Brain microvascular endothelial cell (primary cell): Measurements from ENCODE around the gene PPP2R5A.

Source experiments
- DNase-seq: peaks from one replicate; pipeline ENCODE4 v3.0.0-alpha.2; 2020
- H3K27ac ChIP-seq: fragments of 250-450 bp; sonication (Bioruptor Pico); 2 replicates; pipeline ENCODE4 v1.5.1; 2020; ENCODE audit warnings: mild to moderate bottlenecking, moderate library complexity
- H3K27me3 ChIP-seq: fragments of 250-450 bp; sonication (Bioruptor Pico); replicated peaks from 2 replicates; pipeline ENCODE4 v1.5.1; 2020; ENCODE audit warnings: mild to moderate bottlenecking
- H3K36me3 ChIP-seq: fragments of 250-450 bp; sonication (Bioruptor Pico); replicated peaks from 2 replicates; pipeline ENCODE4 v1.5.1; 2020; ENCODE audit warnings: mild to moderate bottlenecking
- H3K4me3 ChIP-seq: 2 replicates; pipeline ENCODE4 v1.5.1; 2011; ENCODE audit warnings: low read depth, mild to moderate bottlenecking, control low read depth, low read length, moderate library complexity
- in situ Hi-C: cut with HindIII; loops from 2 replicates; pipeline ENCODE4 v1.10.0; 2017; ENCODE audit warnings: low sequenced_read_pairs, low pct_ligation_motif_present
- TF ChIP-seq, protein P1 (sequence below): IDR thresholded peaks from 2 replicates; pipeline ENCODE4 v1.5.1; 2011; ENCODE audit warnings: low read depth, mild to moderate bottlenecking, moderate library complexity, low read length, control low read depth, inconsistent platforms; ENCODE audit errors: missing control alignments

PPP2R5A gene

DNA sequence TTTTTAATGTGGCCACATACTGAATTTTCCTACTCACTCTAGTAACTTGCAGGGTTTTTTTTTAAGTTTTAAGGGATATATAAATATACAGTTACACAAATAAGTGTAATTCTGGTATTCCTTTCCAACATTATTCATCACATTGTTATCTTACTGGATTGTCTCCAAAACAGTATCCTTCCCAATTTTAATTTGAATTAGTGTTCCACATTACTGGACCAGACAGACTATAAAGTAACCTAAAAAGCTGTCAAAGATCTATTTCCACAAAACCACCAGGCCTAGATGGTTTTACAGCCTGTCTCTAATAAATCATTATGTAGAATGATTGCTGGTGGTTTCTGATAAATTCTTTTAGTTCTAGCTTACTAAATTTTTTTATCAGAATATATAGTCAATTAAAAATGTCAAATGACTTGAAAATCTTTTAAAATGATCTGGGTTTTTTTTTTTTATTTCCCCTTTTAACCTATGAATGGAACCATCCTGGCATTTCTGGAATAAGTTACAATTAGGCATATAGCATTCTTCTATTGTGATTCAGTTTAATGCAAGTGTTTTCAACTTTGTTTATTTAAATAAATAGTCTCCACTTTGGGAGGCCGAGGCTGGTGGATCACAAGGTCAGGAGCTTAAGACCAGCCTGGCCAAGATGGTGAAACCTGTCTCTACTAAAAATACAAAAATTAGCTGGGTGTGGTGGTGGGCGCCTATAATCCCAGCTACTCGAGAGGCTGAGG, 70.2 kb downstream of the PPP2R5A start:
- TF ChIP-seq, protein P1, sequence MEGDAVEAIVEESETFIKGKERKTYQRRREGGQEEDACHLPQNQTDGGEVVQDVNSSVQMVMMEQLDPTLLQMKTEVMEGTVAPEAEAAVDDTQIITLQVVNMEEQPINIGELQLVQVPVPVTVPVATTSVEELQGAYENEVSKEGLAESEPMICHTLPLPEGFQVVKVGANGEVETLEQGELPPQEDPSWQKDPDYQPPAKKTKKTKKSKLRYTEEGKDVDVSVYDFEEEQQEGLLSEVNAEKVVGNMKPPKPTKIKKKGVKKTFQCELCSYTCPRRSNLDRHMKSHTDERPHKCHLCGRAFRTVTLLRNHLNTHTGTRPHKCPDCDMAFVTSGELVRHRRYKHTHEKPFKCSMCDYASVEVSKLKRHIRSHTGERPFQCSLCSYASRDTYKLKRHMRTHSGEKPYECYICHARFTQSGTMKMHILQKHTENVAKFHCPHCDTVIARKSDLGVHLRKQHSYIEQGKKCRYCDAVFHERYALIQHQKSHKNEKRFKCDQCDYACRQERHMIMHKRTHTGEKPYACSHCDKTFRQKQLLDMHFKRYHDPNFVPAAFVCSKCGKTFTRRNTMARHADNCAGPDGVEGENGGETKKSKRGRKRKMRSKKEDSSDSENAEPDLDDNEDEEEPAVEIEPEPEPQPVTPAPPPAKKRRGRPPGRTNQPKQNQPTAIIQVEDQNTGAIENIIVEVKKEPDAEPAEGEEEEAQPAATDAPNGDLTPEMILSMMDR = no peak
- DNase-seq = no peak
- in situ Hi-C loops = no loop called here

DNA sequence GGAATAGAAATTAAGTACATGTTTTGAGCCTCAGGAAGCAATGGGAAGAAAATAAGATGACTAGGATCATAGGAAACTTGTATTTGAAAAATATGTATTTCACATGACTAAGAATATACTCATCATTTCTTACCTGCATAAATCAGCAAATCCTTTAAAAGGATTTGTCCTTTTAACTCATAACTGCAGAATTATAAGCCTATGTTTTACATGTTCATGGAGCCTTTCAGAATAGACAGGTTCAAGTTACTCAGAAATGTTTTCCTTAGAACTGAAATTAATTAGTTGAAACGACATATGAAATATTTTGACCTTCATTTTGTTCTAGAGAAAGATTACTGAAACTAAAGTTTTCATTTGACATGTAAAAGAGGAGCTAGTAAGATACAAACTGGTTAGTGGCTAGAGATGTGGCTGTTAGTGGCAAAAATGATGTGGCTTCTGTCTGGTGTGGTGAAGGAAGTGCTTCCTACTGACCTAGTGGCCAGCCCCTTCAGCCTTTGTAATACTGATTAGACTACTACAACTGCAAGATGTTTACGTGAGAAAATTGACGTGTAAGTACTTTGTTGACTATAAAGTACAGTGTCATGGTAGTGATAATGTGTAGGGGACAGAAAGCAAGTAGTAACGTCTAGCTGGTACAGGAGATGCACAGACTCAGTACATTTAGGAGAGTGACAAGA, 74.7 kb downstream of the PPP2R5A start:
- TF ChIP-seq, protein P1 = no peak
- Histone ChIP-seq H3K27me3 (no peaks in the 10 kb centered on the region), H3K36me3 (peaks cover 4% of the 10 kb centered on the region), H3K27ac (no peak overlapping the region), H3K4me3 (no peak overlapping the region)
- DNase-seq = no peak
- in situ Hi-C loops = no loop called here

More for the DNA sequence above, 70.2 kb downstream of the PPP2R5A start:
- Histone ChIP-seq H3K27me3 (no peaks in the 10 kb centered on the region), H3K36me3 (peaks cover 8% of the 10 kb centered on the region), H3K27ac (no peak overlapping the region), H3K4me3 (no peak overlapping the region)

DNA sequence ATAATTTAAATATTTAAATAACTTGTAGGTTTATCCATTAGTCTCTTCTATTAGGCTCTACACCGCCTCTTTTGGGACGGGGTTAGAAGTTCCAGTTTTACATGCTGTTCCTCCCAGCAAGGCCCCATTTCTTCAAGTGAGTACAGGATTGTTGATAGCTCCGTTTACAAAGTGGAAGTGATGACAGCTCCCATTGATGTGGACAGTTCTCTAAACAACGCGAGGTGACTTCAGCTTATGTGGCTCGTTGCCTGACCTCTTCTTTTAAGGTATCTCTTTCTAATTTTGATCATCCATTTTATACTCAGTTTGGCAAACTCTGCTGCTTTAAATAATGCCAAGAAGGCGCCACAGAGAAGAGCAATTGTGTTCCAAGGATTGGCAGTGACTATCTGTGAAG, 79.8 kb downstream of the PPP2R5A start:
- Histone ChIP-seq H3K4me3 (no peak overlapping the region), H3K36me3 (peaks cover 2% of the 10 kb centered on the region), H3K27ac (no peak overlapping the region), H3K27me3 (no peaks in the 10 kb centered on the region)
- in situ Hi-C loops = no loop called here
- no peak for DNase-seq
- TF ChIP-seq, protein P1 = no peak

DNA sequence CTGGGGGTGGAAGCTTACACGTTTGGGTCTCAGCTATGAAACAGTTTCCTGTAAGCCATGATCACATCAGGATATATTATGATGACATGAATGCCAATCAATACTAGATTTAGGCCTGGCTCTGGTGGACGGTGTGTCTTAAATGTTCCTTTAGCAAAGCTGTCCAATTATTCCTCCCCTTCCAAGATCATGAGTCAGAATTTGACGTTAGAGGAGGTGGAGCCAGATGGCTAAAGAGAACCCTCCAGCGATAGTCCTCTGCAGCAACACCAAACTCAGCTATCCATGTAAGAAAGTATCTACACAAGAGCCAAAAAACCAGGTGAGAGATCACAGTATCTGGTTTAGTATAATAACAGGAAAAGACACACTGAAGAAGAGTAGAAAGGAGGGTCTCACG, 81.7 kb downstream of the PPP2R5A start:
- Histone ChIP-seq H3K27ac (no peak overlapping the region), H3K4me3 (no peak overlapping the region), H3K36me3 (no peaks in the 10 kb centered on the region), H3K27me3 (no peaks in the 10 kb centered on the region)
- peak; percentile 35 for DNase-seq
- in situ Hi-C loops = no loop called here
- TF ChIP-seq, protein P1 = no peak

DNA sequence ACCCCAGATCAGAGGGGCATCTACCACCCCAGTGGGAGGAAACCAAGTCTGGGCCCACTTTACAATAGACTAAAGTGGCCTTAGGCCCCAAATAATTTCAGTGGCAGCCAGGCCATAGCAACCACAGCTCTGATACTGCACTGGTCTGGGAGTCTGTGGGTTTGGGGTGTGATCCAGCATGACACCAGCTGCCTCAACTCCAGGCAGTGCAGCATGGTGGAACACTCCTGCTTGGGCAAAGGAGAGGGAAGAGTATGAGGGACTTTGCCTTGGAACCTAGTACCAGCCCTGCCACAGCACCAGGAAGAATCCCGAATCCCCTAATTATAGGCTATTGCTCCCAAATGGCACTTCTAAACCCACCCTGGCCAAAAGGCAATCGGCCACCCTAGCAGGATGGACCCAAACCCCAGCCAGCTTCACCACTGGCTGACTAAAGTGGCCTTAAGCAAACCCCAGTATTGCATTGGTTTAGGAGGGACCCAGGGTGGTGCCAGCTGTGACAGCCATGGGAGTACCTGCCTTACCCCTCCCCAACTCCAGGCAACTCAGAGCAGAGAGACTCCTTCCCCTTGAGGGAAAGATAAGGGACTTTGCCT, 82.4 kb downstream of the PPP2R5A start:
- no peak for DNase-seq
- H3K4me3 ChIP-seq = no peak overlapping the region
- H3K27me3 ChIP-seq = no peaks in the 10 kb centered on the region
- no peak overlapping the region for H3K27ac ChIP-seq
- TF ChIP-seq, protein P1 = no peak
- no peaks in the 10 kb centered on the region for H3K36me3 ChIP-seq
- in situ Hi-C loops = no loop called here
